SU-DHL-6 (cell line): ENCODE results near the gene GAS7.

Experiments used
- H2AFZ ChIP-seq: fragments of 200-600 bp; sonication (generic); 2 replicates; pipeline ENCODE4 v1.6.1; 2014; ENCODE audit warnings: low read depth, mild to moderate bottlenecking, moderate library complexity, mixed read lengths, antibody characterized with exemption, low read length; ENCODE audit not compliant: severe bottlenecking
- H3F3A ChIP-seq: fragments of 200-600 bp; shearing (Covaris generic); 2 replicates; pipeline ENCODE4 v1.6.0; 2016; ENCODE audit warnings: antibody characterized with exemption, mild to moderate bottlenecking; ENCODE audit not compliant: insufficient read depth
- H3K27ac ChIP-seq: fragments of 200-600 bp; sonication (generic); 2 replicates; pipeline ENCODE4 v1.5.1; 2016; ENCODE audit warnings: low read depth, mild to moderate bottlenecking, low read length, moderate library complexity, mixed read lengths
- H3K27me3 ChIP-seq: fragments of 200-600 bp; sonication (generic), shearing (Covaris generic); 2 replicates; pipeline ENCODE4 v1.6.0; 2014; ENCODE audit warnings: mild to moderate bottlenecking, low read length
- H3K36me3 ChIP-seq: fragments of 200-600 bp; sonication (generic); 2 replicates; pipeline ENCODE4 v1.6.1; 2014; ENCODE audit warnings: mild to moderate bottlenecking, low read length, mixed read lengths
- H3K4me2 ChIP-seq: fragments of 300-600, 200-600 bp; shearing (Covaris generic), sonication (generic); 2 replicates; pipeline ENCODE4 v1.6.0; 2014; ENCODE audit warnings: low read length, low read depth, mild to moderate bottlenecking; ENCODE audit not compliant: poor library complexity, severe bottlenecking
- H3K4me3 ChIP-seq: fragments of 200-600 bp; sonication (generic); 2 replicates; pipeline ENCODE4 v1.5.1; 2014; ENCODE audit warnings: antibody characterized with exemption, low read length, mild to moderate bottlenecking, mixed read lengths; ENCODE audit not compliant: insufficient read depth, poor library complexity, severe bottlenecking
- H3K79me2 ChIP-seq: fragments of 200-600 bp; sonication (generic); 2 replicates; pipeline ENCODE4 v1.6.1; 2014; ENCODE audit warnings: mild to moderate bottlenecking, low read length, moderate library complexity; ENCODE audit not compliant: insufficient read depth
- H3K9ac ChIP-seq: fragments of 200-600 bp; sonication (generic); 2 replicates; pipeline ENCODE4 v1.7.0; 2014; ENCODE audit warnings: mild to moderate bottlenecking, low read length
- H3K9me2 ChIP-seq: fragments of 200-600 bp; sonication (generic); replicated peaks from 2 replicates; pipeline ENCODE4 v1.6.1; 2014; ENCODE audit warnings: low read length; ENCODE audit not compliant: insufficient read depth
- H3K9me3 ChIP-seq: fragments of 200-600 bp; sonication (generic); 2 replicates; pipeline ENCODE4 v1.6.1; 2014; ENCODE audit warnings: low read length, mixed read lengths; ENCODE audit not compliant: insufficient read depth
- H4K20me1 ChIP-seq: fragments of 200-600 bp; sonication (generic); 2 replicates; pipeline ENCODE4 v1.6.1; 2014; ENCODE audit warnings: low read depth, mild to moderate bottlenecking, antibody characterized with exemption, low read length, moderate library complexity, mixed read lengths
- EZH2phosphoT487 ChIP-seq: fragments of 200-600 bp; sonication (generic), shearing (Covaris generic); conservative IDR thresholded peaks from 2 replicates; pipeline ENCODE4 v1.6.1; 2018; ENCODE audit warnings: mild to moderate bottlenecking, antibody characterized with exemption, low read length, moderate library complexity, mixed read lengths
- TF ChIP-seq, protein P1 (sequence below): fragments of 200-600 bp; sonication (generic); IDR thresholded peaks from one replicate; pipeline ENCODE4 v1.5.1; 2017; ENCODE audit warnings: antibody characterized with exemption, mild to moderate bottlenecking, low read length, moderate library complexity; ENCODE audit not compliant: insufficient read depth, poor library complexity, severe bottlenecking

GAS7 gene

GRCh38 chr17:10116753-10117420 is 81.5 kb downstream of the GAS7 start:
- no peak overlapping the region for H3K4me2 ChIP-seq
- no peaks in the 10 kb centered on the region for H3K36me3 ChIP-seq
- no peaks in the 10 kb centered on the region for H3K9me2 ChIP-seq
- no peaks in the 10 kb centered on the region for H3K9me3 ChIP-seq
- H3K4me3 ChIP-seq: no peak overlapping the region
- H3F3A ChIP-seq: no peaks in the 10 kb centered on the region
- TF ChIP-seq, protein P1, sequence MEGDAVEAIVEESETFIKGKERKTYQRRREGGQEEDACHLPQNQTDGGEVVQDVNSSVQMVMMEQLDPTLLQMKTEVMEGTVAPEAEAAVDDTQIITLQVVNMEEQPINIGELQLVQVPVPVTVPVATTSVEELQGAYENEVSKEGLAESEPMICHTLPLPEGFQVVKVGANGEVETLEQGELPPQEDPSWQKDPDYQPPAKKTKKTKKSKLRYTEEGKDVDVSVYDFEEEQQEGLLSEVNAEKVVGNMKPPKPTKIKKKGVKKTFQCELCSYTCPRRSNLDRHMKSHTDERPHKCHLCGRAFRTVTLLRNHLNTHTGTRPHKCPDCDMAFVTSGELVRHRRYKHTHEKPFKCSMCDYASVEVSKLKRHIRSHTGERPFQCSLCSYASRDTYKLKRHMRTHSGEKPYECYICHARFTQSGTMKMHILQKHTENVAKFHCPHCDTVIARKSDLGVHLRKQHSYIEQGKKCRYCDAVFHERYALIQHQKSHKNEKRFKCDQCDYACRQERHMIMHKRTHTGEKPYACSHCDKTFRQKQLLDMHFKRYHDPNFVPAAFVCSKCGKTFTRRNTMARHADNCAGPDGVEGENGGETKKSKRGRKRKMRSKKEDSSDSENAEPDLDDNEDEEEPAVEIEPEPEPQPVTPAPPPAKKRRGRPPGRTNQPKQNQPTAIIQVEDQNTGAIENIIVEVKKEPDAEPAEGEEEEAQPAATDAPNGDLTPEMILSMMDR: no peak
- TF ChIP-seq EZH2phosphoT487: no peak
- no peaks in the 10 kb centered on the region for H4K20me1 ChIP-seq
- no peak overlapping the region for H2AFZ ChIP-seq
- H3K79me2 ChIP-seq: no peaks in the 10 kb centered on the region
- no peaks in the 10 kb centered on the region for H3K27me3 ChIP-seq
- H3K9ac ChIP-seq: no peak overlapping the region
- H3K27ac ChIP-seq: no peak overlapping the region

DNA sequence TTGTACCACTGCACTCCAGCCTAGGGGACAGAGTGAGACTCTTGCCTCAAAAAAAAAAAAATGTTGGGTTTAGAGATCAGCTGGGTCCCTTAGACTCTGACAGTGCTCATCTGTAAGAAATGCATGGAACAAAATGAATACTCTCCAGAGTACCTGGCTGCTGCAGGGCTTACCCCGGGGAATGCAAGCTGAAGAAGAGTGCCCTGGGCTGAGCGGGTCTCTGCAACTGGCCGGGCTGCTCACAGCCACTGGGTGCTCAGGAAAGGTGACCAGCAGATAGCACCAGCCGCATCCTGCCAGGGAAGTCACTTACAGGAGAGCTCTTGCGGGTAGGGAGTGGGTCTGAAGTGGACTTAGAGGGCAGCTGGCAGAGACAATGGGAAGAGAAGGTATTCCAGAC is 82.1 kb downstream of the GAS7 start:
- H3K9me2 ChIP-seq: no peaks in the 10 kb centered on the region
- H3K9me3 ChIP-seq: no peaks in the 10 kb centered on the region
- no peaks in the 10 kb centered on the region for H3K79me2 ChIP-seq
- no peaks in the 10 kb centered on the region for H3K36me3 ChIP-seq
- no peak overlapping the region for H2AFZ ChIP-seq
- no peaks in the 10 kb centered on the region for H3F3A ChIP-seq
- H3K4me2 ChIP-seq: no peak overlapping the region
- no peak for TF ChIP-seq EZH2phosphoT487
- TF ChIP-seq, protein P1: no peak
- H3K27ac ChIP-seq: no peak overlapping the region
- H3K9ac ChIP-seq: no peak overlapping the region
- H3K27me3 ChIP-seq: no peaks in the 10 kb centered on the region
- H3K4me3 ChIP-seq: no peak overlapping the region
- H4K20me1 ChIP-seq: no peaks in the 10 kb centered on the region

GRCh38 chr17:10115536-10115932 is 82.9 kb downstream of the GAS7 start:
- no peak overlapping the region for H3K4me3 ChIP-seq

More at GRCh38 chr17:10115536-10115932, 82.9 kb downstream of the GAS7 start:
- H3K27me3 ChIP-seq: no peaks in the 10 kb centered on the region
- no peak overlapping the region for H3K27ac ChIP-seq
- H3K9me2 ChIP-seq: no peaks in the 10 kb centered on the region
- H3K79me2 ChIP-seq: no peaks in the 10 kb centered on the region
- no peaks in the 10 kb centered on the region for H3K9me3 ChIP-seq
- H2AFZ ChIP-seq: no peak overlapping the region
- no peak overlapping the region for H3K9ac ChIP-seq
- H3F3A ChIP-seq: no peaks in the 10 kb centered on the region
- no peak overlapping the region for H3K4me2 ChIP-seq
- TF ChIP-seq EZH2phosphoT487: no peak
- TF ChIP-seq, protein P1: no peak
- H4K20me1 ChIP-seq: no peaks in the 10 kb centered on the region
- H3K36me3 ChIP-seq: no peaks in the 10 kb centered on the region
